HG03378 (cell line): ENCODE measurements around the gene TMEM255B.
"Not testable (repeated sequence)": the region's sequence is repeated elsewhere in the genome, so short reads cannot be mapped to it uniquely, and the experiment has no call there.

Experiments
- ATAC-seq: cut with Tn5 transposase; IDR thresholded peaks from one replicate; pipeline ENCODE4 v1.9.1; 2021; ENCODE audit warnings: mild to moderate bottlenecking, moderate library complexity; ENCODE audit not compliant: unreplicated experiment

TMEM255B gene

GRCh38 chr13:113758651-113759524 is at the start of gene TMEM255B:
TMEM255B (plus strand) TSS chr13:113759226; CDS start chr13:113759270, 44 bp downstream.
- ATAC-seq = no peak

DNA sequence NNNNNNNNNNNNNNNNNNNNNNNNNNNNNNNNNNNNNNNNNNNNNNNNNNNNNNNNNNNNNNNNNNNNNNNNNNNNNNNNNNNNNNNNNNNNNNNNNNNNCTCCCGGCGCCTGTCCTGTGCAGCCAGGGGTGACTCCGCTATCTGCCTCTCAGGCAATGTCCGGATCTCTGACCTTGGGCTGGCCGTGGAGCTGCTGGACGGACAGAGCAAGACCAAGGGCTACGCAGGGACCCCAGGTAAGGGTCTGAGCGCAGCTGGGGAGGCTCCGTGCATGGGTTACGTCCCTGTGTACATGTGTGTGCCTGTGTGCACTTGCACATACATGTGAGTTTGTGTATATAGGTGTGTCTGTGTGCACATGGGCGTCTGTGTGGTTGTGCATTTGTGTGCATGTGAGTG is 36.1 kb upstream of the TMEM255B start:
- no peak for ATAC-seq

- no peak for ATAC-seq
Observed at GRCh38 chr13:113723410-113724015, 35.5 kb upstream of the TMEM255B start.

GRCh38 chr13:113724016-113724758 is 34.8 kb upstream of the TMEM255B start:
- ATAC-seq = no peak

- no peak for ATAC-seq
Observed at GRCh38 chr13:113724780-113725315, 34.2 kb upstream of the TMEM255B start.

- ATAC-seq = not testable (repeated sequence)
Observed at GRCh38 chr13:113725329-113726105, 33.5 kb upstream of the TMEM255B start.

DNA sequence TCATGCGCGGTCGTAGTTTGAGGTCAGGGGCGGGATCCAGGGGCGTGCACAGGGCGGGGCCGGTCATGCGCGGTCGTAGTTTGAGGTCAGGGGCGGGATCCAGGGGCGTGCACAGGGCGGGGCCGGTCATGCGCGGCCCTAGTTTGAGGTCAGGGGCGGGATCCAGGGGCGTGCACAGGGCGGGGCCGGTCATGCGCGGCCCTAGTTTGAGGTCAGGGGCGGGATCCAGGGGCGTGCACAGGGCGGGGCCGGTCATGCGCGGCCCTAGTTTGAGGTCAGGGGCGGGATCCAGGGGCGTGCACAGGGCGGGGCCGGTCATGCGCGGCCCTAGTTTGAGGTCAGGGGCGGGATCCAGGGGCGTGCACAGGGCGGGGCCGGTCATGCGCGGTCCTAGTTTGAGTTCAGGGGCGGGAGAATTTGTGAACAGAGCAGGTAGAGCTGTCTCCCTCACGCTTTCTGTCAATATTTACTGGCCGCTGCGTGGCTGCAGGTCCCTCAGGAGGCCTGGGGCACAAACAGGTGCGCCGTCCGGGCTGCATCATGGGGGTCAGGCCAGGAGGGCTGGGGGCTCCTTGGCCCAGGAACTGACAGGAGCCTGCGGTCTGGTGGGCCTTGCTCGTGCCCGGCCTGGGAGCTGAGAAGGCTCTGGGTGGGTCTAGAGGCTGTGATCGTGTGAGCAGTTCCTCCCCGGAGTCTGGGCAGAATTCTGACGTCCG is 32.8 kb upstream of the TMEM255B start:
- ATAC-seq = not testable (repeated sequence)

DNA sequence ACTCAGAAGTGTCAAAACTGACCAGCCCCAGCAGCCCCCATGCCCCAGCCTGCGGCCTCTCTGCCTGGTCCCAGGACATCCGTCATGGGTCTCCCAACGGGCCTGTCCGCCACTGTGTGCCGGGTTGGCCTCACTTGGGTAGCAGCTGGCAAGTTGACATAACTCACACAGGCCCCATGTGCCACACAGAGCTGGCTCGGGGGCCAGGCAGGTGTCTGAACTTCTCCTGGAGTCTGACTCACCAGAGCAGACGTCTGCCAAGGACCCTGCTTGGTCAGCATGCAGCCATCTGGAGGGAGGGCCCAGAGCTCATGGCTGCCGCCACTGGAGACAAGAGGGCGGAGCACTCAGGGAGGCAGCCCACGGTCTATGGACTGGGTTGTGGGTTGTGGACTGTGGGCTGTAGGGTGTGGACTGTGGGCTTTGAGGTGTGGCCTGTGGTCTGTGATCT is 32.0 kb upstream of the TMEM255B start:
- ATAC-seq = no peak

DNA sequence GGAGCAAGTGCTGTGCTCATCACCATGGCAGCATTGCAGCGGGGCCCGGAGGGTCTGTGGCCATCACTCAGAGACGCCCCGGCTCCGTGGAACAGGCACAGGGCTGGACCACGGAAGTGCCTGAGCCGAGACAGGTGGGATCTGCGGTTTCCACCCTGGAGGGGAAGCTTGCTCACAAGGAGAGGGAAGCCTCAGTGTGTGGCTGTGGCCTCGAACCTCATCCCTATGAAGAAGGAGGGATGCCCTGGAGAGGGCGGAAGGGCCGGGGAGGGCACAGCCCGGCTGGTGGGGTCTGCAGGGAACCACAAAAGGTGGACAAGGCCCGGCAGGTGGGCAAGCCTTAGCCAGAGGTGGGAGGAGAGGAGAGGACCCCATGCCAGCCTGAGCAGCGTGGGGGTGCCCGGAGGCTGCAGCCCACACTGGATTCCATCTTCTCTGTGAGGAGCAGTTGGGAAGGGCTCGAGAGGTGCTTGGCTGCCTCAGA is 30.4 kb upstream of the TMEM255B start:
- ATAC-seq = no peak

- ATAC-seq = no peak
Observed at GRCh38 chr13:113729187-113730019, 29.6 kb upstream of the TMEM255B start.

DNA sequence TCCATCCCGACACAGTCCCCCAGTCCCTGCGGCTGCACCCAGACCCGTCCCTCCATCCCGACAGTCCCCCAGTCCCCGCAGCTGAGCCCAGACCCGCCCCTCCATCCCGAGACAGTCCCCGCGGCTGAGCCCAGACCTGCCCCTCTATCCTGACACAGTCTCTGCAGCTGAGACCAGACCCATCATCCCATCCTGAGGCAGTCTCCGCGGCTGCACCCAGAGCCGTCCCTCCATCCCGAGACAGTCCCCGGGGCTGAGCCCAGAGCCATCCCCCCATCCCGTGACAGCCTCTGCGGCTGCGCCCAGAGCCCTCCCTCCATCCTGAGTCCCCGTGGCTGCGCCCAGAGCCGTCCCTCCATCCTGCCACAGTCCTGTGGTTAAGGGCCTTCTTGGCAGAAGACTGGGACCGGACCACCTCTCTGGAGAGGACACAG is 28.8 kb upstream of the TMEM255B start:
- ATAC-seq = no peak

DNA sequence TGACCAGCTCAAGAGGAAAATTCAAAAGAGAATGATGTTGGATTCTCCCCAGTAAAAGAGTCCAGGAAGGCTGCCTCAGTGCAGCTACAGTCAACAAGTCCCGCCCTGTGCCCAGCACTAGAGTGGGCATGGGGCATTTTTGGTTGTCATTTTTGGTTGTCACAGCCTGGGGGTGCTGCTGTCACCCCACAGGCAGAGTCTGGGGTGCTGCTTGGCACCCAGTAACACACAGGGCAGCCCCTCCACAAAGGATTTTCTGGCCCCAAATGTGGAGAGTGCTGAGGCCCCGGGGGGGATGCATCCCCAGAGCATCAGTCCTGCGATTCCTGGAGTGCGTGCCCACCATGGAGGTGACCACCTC is 28.2 kb upstream of the TMEM255B start:
- ATAC-seq = no peak

GRCh38 chr13:113731192-113732175 is 27.5 kb upstream of the TMEM255B start:
- no peak for ATAC-seq

GRCh38 chr13:113732176-113732960 is 26.7 kb upstream of the TMEM255B start:
- no peak for ATAC-seq

DNA sequence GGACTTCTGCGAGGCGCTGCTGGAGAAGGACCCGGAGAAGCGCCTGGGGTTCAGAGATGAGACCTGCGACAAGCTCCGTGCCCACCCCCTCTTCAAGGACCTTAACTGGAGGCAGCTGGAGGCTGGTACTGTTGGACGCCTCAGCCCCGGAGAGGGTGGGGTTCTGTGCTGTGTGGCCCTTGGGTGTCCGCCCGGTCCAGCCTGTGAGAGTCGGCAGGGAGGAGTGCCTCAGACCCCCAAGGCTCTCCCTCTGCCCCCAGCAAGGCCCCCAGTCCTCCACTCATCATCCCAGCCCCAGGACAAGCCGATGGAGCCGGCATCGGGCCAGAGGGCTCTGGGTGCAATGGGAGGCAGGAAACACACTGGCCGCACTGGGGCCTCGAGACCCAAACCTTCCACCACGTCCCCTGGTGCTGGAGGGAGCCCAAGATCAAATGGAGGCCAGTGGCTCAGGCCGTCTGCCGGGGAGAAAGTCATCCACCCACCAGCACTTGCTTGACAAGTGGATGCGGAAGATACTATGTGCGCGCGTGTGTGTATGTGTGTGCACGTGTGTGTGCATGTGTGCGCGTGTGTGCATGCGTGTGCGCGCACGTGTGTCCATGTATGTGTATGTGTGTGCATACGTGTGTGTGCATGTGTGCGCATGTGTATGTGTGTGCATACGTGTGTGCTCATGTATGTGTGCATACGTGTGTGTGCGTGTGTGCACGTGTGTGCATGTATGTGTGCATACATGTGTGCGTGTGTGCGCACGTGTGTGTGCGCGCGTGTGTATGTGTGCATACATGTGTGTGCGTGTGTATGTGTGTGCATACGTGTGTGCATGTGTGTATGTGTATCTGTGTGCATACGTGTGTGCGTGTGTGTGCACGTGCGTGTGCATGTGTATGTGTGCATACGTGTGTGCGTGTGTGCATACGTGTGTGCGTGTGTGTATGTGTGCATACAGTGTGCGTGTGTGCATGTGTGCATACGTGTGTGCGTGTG is 25.8 kb upstream of the TMEM255B start:
- ATAC-seq = no peak
